ENCODE results near the gene ZFHX2. TPM values are rescaled to one million over a fixed set of nuclear protein-coding genes. Genes with fewer than 3 reads are reported as not detected.
"Not testable (repeated sequence)": the region's sequence is repeated elsewhere in the genome, so short reads cannot be mapped to it uniquely, and the experiment has no call there.

The ZFHX2 gene
- total RNA-seq, 2 donors from 2014 or later: 0.49 to 1.9 TPM

GRCh38 chr14:23548351-23549318 is 2.9 kb downstream of the ZFHX2 start:
- intact Hi-C loops (cut with DNase I, micrococcal nuclease): no loop called here
- ATAC-seq (no peak), DNase-seq (no peak)

GRCh38 chr14:23547924-23548323 is 3.6 kb downstream of the ZFHX2 start:
- DNase-seq: no peak
- ATAC-seq: no peak
- intact Hi-C loops (cut with DNase I, micrococcal nuclease): no loop called here

- DNase-seq (no peak), ATAC-seq (no peak)
- intact Hi-C loops (cut with DNase I, micrococcal nuclease): no loop called here
Observed at GRCh38 chr14:23546450-23547035, 5.0 kb downstream of the ZFHX2 start.

GRCh38 chr14:23545740-23546365 is 5.7 kb downstream of the ZFHX2 start:
- intact Hi-C loops (cut with DNase I, micrococcal nuclease): no loop called here
- no peak for DNase-seq
- no peak for ATAC-seq

GRCh38 chr14:23544511-23545447 is 6.8 kb downstream of the ZFHX2 start:
- intact Hi-C loops (cut with DNase I, micrococcal nuclease): no loop called here
- ATAC-seq: peak; percentile 92
- peak in 1 of 2 donors; percentile 75 for DNase-seq

- intact Hi-C loops (cut with DNase I, micrococcal nuclease): no loop called here
- ATAC-seq (no peak), DNase-seq (no peak)
Observed at GRCh38 chr14:23543403-23543802, 8.2 kb downstream of the ZFHX2 start.

GRCh38 chr14:23542261-23542660 is 9.3 kb downstream of the ZFHX2 start:
- ATAC-seq (no peak), DNase-seq (no peak)
- intact Hi-C loops (cut with DNase I, micrococcal nuclease): no loop called here

GRCh38 chr14:23540141-23540469 is 11.5 kb downstream of the ZFHX2 start:
- DNase-seq: no peak
- intact Hi-C loops (cut with DNase I, micrococcal nuclease): no loop called here

GRCh38 chr14:23539248-23540140 is 12.1 kb downstream of the ZFHX2 start:
- ATAC-seq (peak; percentile 56), DNase-seq (no peak)
- intact Hi-C loops (cut with DNase I, micrococcal nuclease): no loop called here

More at GRCh38 chr14:23540141-23540469, 11.5 kb downstream of the ZFHX2 start:
- ATAC-seq: no peak

- no peak for DNase-seq
- ATAC-seq: no peak
- intact Hi-C loops (cut with DNase I, micrococcal nuclease): no loop called here
Observed at GRCh38 chr14:23538785-23539184, 12.8 kb downstream of the ZFHX2 start.

- intact Hi-C loops (cut with DNase I, micrococcal nuclease): no loop called here
- ATAC-seq (no peak), DNase-seq (no peak)
Observed at GRCh38 chr14:23538050-23538718, 13.4 kb downstream of the ZFHX2 start.

GRCh38 chr14:23537351-23538049 is 14.1 kb downstream of the ZFHX2 start:
- ATAC-seq (no peak), DNase-seq (no peak)
- intact Hi-C loops (cut with DNase I, micrococcal nuclease): no loop called here

- intact Hi-C loops (cut with DNase I, micrococcal nuclease); ATAC-seq; DNase-seq: not testable (repeated sequence)
Observed at GRCh38 chr14:23536906-23537305, 14.7 kb downstream of the ZFHX2 start.

- DNase-seq (no peak), ATAC-seq (no peak)
- intact Hi-C loops (cut with DNase I, micrococcal nuclease): no loop called here
Observed at GRCh38 chr14:23536494-23536893, 15.1 kb downstream of the ZFHX2 start.

- DNase-seq (no peak), ATAC-seq (no peak)
- intact Hi-C loops (cut with DNase I, micrococcal nuclease): no loop called here
Observed at GRCh38 chr14:23535943-23536342, 15.6 kb downstream of the ZFHX2 start.

GRCh38 chr14:23533652-23534435 is 17.7 kb downstream of the ZFHX2 start:
- intact Hi-C loops (cut with DNase I, micrococcal nuclease): no loop called here
- DNase-seq (no peak), ATAC-seq (no peak)

Measured in left colon (tissue), 2 donors.